Nephron (organoid): ENCODE data around the gene HOXA9.

ENCODE experiments used
- H3K27ac Mint-ChIP-seq, 3 experiments: 2 replicates each; pipeline ENCODE4 v1.8.0; 2020; ENCODE audit warnings: mixed read lengths in 3 of 3, mild to moderate bottlenecking in 2 of 3, moderate library complexity in 1 of 3
- H3K27me3 Mint-ChIP-seq: 2 replicates; pipeline ENCODE4 v1.8.0; 2021; ENCODE audit warnings: low read depth, mild to moderate bottlenecking, moderate library complexity, mixed read lengths
- H3K36me3 Mint-ChIP-seq: 2 replicates; pipeline ENCODE4 v1.8.0; 2020; ENCODE audit warnings: low read depth, mixed read lengths
- H3K4me1 Mint-ChIP-seq: 2 replicates; pipeline ENCODE4 v1.8.0; 2020; ENCODE audit warnings: mixed read lengths
- H3K4me3 Mint-ChIP-seq, 3 experiments: 2 replicates each; pipeline ENCODE4 v1.8.0; 2020; ENCODE audit warnings: mild to moderate bottlenecking in 3 of 3, mixed read lengths in 3 of 3, moderate library complexity in 2 of 3
- H3K9me3 Mint-ChIP-seq: 2 replicates; pipeline ENCODE4 v1.8.0; 2020; ENCODE audit warnings: mixed read lengths
- CTCF ChIP-seq, 3 experiments: fragments of 200-600 bp; sonication (generic); IDR thresholded peaks; one replicate each; pipeline ENCODE4 v1.5.0; 2021; ENCODE audit warnings: antibody characterized with exemption in 3 of 3; ENCODE audit not compliant: unreplicated experiment in 3 of 3

Gene HOXA9

DNA sequence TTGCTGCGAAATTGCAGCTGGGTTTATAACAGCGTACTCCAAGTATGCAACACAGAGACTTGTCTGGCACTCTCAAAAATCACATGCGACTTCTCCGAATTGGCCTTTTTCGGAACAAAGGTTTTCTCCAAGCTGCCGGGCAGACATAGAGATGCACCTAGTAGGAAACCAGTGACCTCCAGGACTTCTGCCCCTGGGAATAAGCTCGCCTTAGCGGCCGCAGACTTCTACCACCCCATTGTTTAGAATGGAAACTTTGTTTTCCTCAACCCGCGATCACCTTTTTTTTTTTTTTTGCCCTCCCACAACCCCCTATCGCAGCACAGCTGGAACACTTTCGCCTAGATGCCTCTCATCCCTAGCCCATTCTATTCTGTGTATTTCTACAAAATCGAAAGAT lies 13.7 kb upstream of the HOXA9 start:
- Mint-ChIP-seq H3K9me3 (no peaks in the 10 kb centered on the region), H3K4me3 (peak overlapping the region; percentile 83 to 93 (median 92))

DNA sequence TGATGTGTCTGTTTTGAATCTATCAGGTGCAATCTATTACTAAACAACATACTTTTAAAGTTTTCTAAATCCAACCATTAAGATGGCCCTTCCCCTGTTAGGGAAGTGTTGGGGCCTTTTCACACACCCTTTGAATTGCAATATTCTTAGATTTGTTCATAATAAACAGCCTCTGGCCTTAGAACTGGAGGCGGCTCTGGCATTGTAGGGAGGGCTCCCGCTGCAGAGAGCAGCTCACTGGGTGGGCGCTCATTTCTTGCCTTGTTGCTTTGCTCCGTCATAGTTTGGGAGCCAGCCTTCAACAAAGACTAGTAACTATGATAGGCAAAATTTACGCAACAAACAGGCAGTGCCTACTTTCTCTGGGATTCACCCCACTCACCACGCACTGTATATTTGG lies 13.0 kb upstream of the HOXA9 start:
- peaks cover 87% of the 10 kb centered on the region for H3K27me3 Mint-ChIP-seq

More for the DNA sequence above, 13.7 kb upstream of the HOXA9 start:
- peaks cover 94% of the 10 kb centered on the region for H3K27me3 Mint-ChIP-seq
- no peak for TF ChIP-seq CTCF (IDR thresholded peaks at IDR 0.05; ENCODE audit: unreplicated experiment in 3 of 3)
- peaks cover 46% of the 10 kb centered on the region for H3K4me1 Mint-ChIP-seq
- peak overlapping the region; percentile 95 to 100 (median 96) for H3K27ac Mint-ChIP-seq
- peaks cover 32% of the 10 kb centered on the region for H3K36me3 Mint-ChIP-seq

GRCh38 chr7:27177795-27178320 lies 12.5 kb upstream of the HOXA9 start:
- Mint-ChIP-seq H3K4me3 (peak overlapping the region; percentile 83 to 93 (median 92)), H3K36me3 (peaks cover 32% of the 10 kb centered on the region), H3K27ac (peak overlapping the region; percentile 95 to 100 (median 96)), H3K27me3 (peaks cover 82% of the 10 kb centered on the region), H3K4me1 (peaks cover 44% of the 10 kb centered on the region), H3K9me3 (no peaks in the 10 kb centered on the region)
- no peak for TF ChIP-seq CTCF (IDR thresholded peaks at IDR 0.05; ENCODE audit: unreplicated experiment in 3 of 3)

More for the DNA sequence above, 13.0 kb upstream of the HOXA9 start:
- Mint-ChIP-seq H3K9me3 (no peaks in the 10 kb centered on the region), H3K27ac (peak overlapping the region; percentile 95 to 100 (median 96)), H3K36me3 (peaks cover 32% of the 10 kb centered on the region), H3K4me3 (peak overlapping the region; percentile 83 to 93 (median 92)), H3K4me1 (peaks cover 46% of the 10 kb centered on the region)
- no peak for TF ChIP-seq CTCF (IDR thresholded peaks at IDR 0.05; ENCODE audit: unreplicated experiment in 3 of 3)

GRCh38 chr7:27176962-27177794 lies 11.8 kb upstream of the HOXA9 start:
- Mint-ChIP-seq H3K27ac (peak overlapping the region; percentile 95 to 100 (median 96)), H3K27me3 (peaks cover 80% of the 10 kb centered on the region), H3K36me3 (peaks cover 36% of the 10 kb centered on the region), H3K9me3 (no peaks in the 10 kb centered on the region), H3K4me3 (peak overlapping the region; percentile 83 to 93 (median 92)), H3K4me1 (peaks cover 43% of the 10 kb centered on the region)
- no peak for TF ChIP-seq CTCF (IDR thresholded peaks at IDR 0.05; ENCODE audit: unreplicated experiment in 3 of 3)

DNA sequence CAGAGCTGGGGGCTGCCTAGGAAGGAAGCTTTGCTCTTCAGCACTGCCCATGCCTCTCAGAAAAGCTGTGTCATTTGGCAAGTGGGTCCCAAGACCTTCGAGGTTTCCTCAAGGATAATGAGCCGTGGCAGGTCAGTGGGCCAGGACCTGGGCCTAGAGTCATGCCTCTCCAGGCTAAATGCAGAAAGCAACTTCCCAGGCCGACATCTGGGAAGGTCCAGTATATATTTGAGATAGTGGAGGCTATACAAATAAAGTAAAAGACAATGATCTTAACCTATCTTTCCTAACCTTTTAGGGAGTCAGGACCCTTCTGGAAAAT lies 11.1 kb upstream of the HOXA9 start:
- Mint-ChIP-seq H3K4me3 (peak overlapping the region; percentile 83 to 93 (median 92)), H3K9me3 (no peaks in the 10 kb centered on the region), H3K27ac (peak overlapping the region; percentile 95 to 100 (median 96)), H3K36me3 (peaks cover 43% of the 10 kb centered on the region), H3K27me3 (peaks cover 80% of the 10 kb centered on the region), H3K4me1 (peaks cover 50% of the 10 kb centered on the region)
- no peak for TF ChIP-seq CTCF (IDR thresholded peaks at IDR 0.05; ENCODE audit: unreplicated experiment in 3 of 3)
